Neuronal stem cell (in vitro differentiated cells): ENCODE measurements around the gene DGAT2.

ENCODE experiments used
- DNase-seq: peaks from one replicate; pipeline ENCODE4 v3.0.0-alpha.2; 2013; ENCODE audit warnings: low spot score
- H2AFZ ChIP-seq: one replicate; pipeline ENCODE4 v1.6.1; 2013; ENCODE audit warnings: mild to moderate bottlenecking, low read length, inconsistent platforms
- H2AK5ac ChIP-seq: 2 replicates; pipeline ENCODE4 v1.6.1; 2013; ENCODE audit warnings: low read depth, mild to moderate bottlenecking, inconsistent platforms, low read length, moderate library complexity, mixed read lengths
- H2BK120ac ChIP-seq: 2 replicates; pipeline ENCODE4 v1.6.1; 2013; ENCODE audit warnings: low read depth, mild to moderate bottlenecking, inconsistent platforms, low read length, moderate library complexity, mixed read lengths
- H2BK12ac ChIP-seq: one replicate; pipeline ENCODE4 v1.6.1; 2013; ENCODE audit warnings: low read length, inconsistent platforms
- H2BK15ac ChIP-seq: 2 replicates; pipeline ENCODE4 v1.6.1; 2013; ENCODE audit warnings: mild to moderate bottlenecking, low read length, inconsistent platforms, mixed read lengths
- H2BK5ac ChIP-seq: one replicate; pipeline ENCODE4 v1.6.1; 2013; ENCODE audit warnings: inconsistent platforms, mild to moderate bottlenecking, low read length, moderate library complexity
- H3K14ac ChIP-seq: one replicate; pipeline ENCODE4 v1.6.1; 2013; ENCODE audit warnings: low read length, inconsistent platforms
- H3K18ac ChIP-seq: 2 replicates; pipeline ENCODE4 v1.6.1; 2013; ENCODE audit warnings: low read length, inconsistent platforms
- H3K23ac ChIP-seq: 2 replicates; pipeline ENCODE4 v1.6.1; 2013; ENCODE audit warnings: low read depth, mild to moderate bottlenecking, mixed read lengths, low read length, inconsistent platforms; ENCODE audit not compliant: poor library complexity
- H3K27ac ChIP-seq: replicated peaks from 3 replicates; pipeline ENCODE4 v1.5.1; 2013; ENCODE audit warnings: low read length, inconsistent platforms
- H3K27me3 ChIP-seq, 3 experiments: 2 replicates each; pipeline ENCODE4 v1.6.1; 2013; ENCODE audit warnings: low read length in 3 of 3, mild to moderate bottlenecking in 2 of 3, inconsistent platforms in 1 of 3, low read depth in 1 of 3, mixed read lengths in 1 of 3, moderate library complexity in 1 of 3; ENCODE audit not compliant: control insufficient read depth in 3 of 3, insufficient read depth in 3 of 3
- H3K36me3 ChIP-seq, 2 donors: replicated peaks in 1 of 2; 2 replicates each; pipeline ENCODE4 v1.6.1; 2013; ENCODE audit warnings: low read length in 2 of 2; ENCODE audit not compliant: control insufficient read depth in 2 of 2, insufficient read depth in 2 of 2
- H3K4ac ChIP-seq: 2 replicates; pipeline ENCODE4 v1.6.1; 2013; ENCODE audit warnings: inconsistent platforms, mild to moderate bottlenecking, low read length, moderate library complexity
- H3K4me1 ChIP-seq, 2 donors: 1 replicate in 1 of 2; 2 replicates in 1 of 2; pipeline ENCODE4 v1.6.1; 2013; ENCODE audit warnings: low read length in 2 of 2, low read depth in 1 of 2; ENCODE audit not compliant: control insufficient read depth in 2 of 2, insufficient read depth in 1 of 2
- H3K4me2 ChIP-seq: one replicate; pipeline ENCODE4 v1.6.1; 2013; ENCODE audit warnings: mild to moderate bottlenecking, low read length, inconsistent platforms; ENCODE audit not compliant: insufficient read depth, poor library complexity, severe bottlenecking
- H3K4me3 ChIP-seq, 2 donors: 2 replicates each; pipeline ENCODE4 v1.5.1; 2013; ENCODE audit warnings: low read length in 2 of 2, mild to moderate bottlenecking in 2 of 2, inconsistent platforms in 1 of 2, moderate library complexity in 1 of 2
- H3K79me1 ChIP-seq: one replicate; pipeline ENCODE4 v1.6.1; 2013; ENCODE audit warnings: low read depth, mild to moderate bottlenecking, inconsistent platforms, low read length, moderate library complexity
- H3K9ac ChIP-seq: one replicate; pipeline ENCODE4 v1.6.1; 2013; ENCODE audit warnings: mild to moderate bottlenecking, low read depth, low read length, inconsistent platforms; ENCODE audit not compliant: poor library complexity
- H3K9me3 ChIP-seq, 2 donors: replicated peaks in 1 of 2; 2 replicates each; pipeline versions ENCODE3 to v1.6.1; 2013; ENCODE audit warnings: low read length in 2 of 2, mild to moderate bottlenecking in 2 of 2, inconsistent platforms in 1 of 2, low read depth in 1 of 2, mixed read lengths in 1 of 2, moderate library complexity in 1 of 2; ENCODE audit not compliant: control insufficient read depth in 2 of 2, insufficient read depth in 1 of 2
- H4K8ac ChIP-seq: one replicate; pipeline ENCODE4 v1.6.1; 2013; ENCODE audit warnings: low read depth, mild to moderate bottlenecking, inconsistent platforms, low read length, moderate library complexity
- H4K91ac ChIP-seq: one replicate; pipeline ENCODE4 v1.6.1; 2013; ENCODE audit warnings: low read length, low read depth, mild to moderate bottlenecking, inconsistent platforms; ENCODE audit not compliant: poor library complexity
- WGBS, 2 donors: extraction: QIAGEN DNeasy Blood & Tissue Kit; methylation state at CpG; one replicate each; pipeline ENCODE4 v1.1.7; 2013; ENCODE audit warnings: missing lambda C conversion rate in 2 of 2, mixed read lengths in 1 of 2; ENCODE audit not compliant: insufficient read length in 2 of 2, insufficient replicate concordance in 1 of 2; ENCODE audit errors: extremely low coverage in 2 of 2; 5-methylcytosine and 5-hydroxymethylcytosine counted together

Gene DGAT2

DNA sequence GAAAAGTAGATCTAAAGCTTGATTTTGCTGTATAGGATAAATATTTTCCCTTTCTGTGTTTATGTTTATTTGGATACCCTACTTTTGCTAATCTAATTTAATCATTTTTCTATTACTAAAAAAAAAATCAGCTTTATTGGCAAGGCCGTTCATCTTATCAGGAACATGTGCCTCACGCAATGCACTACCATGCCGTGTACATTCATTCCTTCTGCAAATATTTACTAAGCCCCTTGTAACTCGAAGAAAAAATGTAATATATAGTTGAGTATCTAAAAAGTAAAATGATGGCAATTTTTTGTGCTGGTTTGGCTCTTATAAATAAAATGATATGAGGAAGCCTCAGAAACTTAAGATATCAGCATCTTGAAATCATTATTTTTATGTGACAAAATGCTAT lies 55.4 kb downstream of the DGAT2 start:
- no peak overlapping the region for H3K4me3 ChIP-seq
- no peak for DNase-seq
- H3K14ac ChIP-seq, result no peak overlapping the region
- H3K27ac ChIP-seq, result no peak overlapping the region
- H3K4me1 ChIP-seq, result peaks cover 0 to 2% of the 10 kb centered on the region in 2 donors
- WGBS, 2 donors, result no CpG with 5 or more reads among the region's 4 CpGs
- no peak overlapping the region for H3K9ac ChIP-seq
- no peak overlapping the region for H2AFZ ChIP-seq
- no peak overlapping the region for H2BK5ac ChIP-seq
- H4K91ac ChIP-seq, result no peak overlapping the region
- no peak overlapping the region for H3K18ac ChIP-seq
- H4K8ac ChIP-seq, result no peak overlapping the region
- H3K36me3 ChIP-seq, result peaks cover 0 to 7% of the 10 kb centered on the region in 2 donors
- H2BK12ac ChIP-seq, result no peak overlapping the region
- H3K27me3 ChIP-seq, result no peaks in the 10 kb centered on the region
- no peak overlapping the region for H2AK5ac ChIP-seq
- H3K4ac ChIP-seq, result no peak overlapping the region
- no peaks in the 10 kb centered on the region for H3K9me3 ChIP-seq
- no peak overlapping the region for H2BK120ac ChIP-seq
- H3K79me1 ChIP-seq, result no peaks in the 10 kb centered on the region
- no peak overlapping the region for H3K23ac ChIP-seq
- no peak overlapping the region for H3K4me2 ChIP-seq
- H2BK15ac ChIP-seq, result no peak overlapping the region

- Histone ChIP-seq H3K4me3 (no peak overlapping the region), H4K8ac (no peak overlapping the region), H3K14ac (no peak overlapping the region), H3K4ac (no peak overlapping the region), H2BK12ac (no peak overlapping the region), H2AK5ac (no peak overlapping the region), H3K23ac (no peak overlapping the region), H3K4me1 (peaks cover 0 to 2% of the 10 kb centered on the region in 2 donors), H2AFZ (no peak overlapping the region), H3K9me3 (no peaks in the 10 kb centered on the region), H2BK5ac (no peak overlapping the region), H3K79me1 (no peaks in the 10 kb centered on the region), H4K91ac (no peak overlapping the region), H3K27me3 (no peaks in the 10 kb centered on the region), H2BK15ac (no peak overlapping the region), H3K36me3 (peaks cover 0 to 4% of the 10 kb centered on the region in 2 donors), H3K27ac (no peak overlapping the region), H3K9ac (no peak overlapping the region), H2BK120ac (no peak overlapping the region), H3K18ac (no peak overlapping the region), H3K4me2 (no peak overlapping the region)
- no CpG with 5 or more reads among the region's 4 CpGs for WGBS, 2 donors
- no peak for DNase-seq
Observed at GRCh38 chr11:75826461-75827230, 58.1 kb downstream of the DGAT2 start.

GRCh38 chr11:75827562-75827961 lies 59.0 kb downstream of the DGAT2 start:
- Histone ChIP-seq H2AK5ac (no peak overlapping the region), H3K27ac (no peak overlapping the region), H2BK120ac (no peak overlapping the region), H3K4me1 (peaks cover 0 to 2% of the 10 kb centered on the region in 2 donors), H3K9me3 (no peaks in the 10 kb centered on the region), H3K4ac (no peak overlapping the region), H3K18ac (no peak overlapping the region), H3K23ac (no peak overlapping the region), H3K4me2 (no peak overlapping the region), H4K8ac (no peak overlapping the region), H3K27me3 (no peaks in the 10 kb centered on the region), H3K14ac (no peak overlapping the region), H2BK15ac (no peak overlapping the region), H4K91ac (no peak overlapping the region), H3K79me1 (no peaks in the 10 kb centered on the region), H3K4me3 (no peak overlapping the region), H2BK5ac (no peak overlapping the region), H2AFZ (no peak overlapping the region), H3K9ac (no peak overlapping the region), H2BK12ac (no peak overlapping the region), H3K36me3 (peaks cover 0 to 4% of the 10 kb centered on the region in 2 donors)
- no CpG with 5 or more reads among the region's 5 CpGs for whole genome bisulfite sequencing, 2 donors
- DNase-seq, result no peak

DNA sequence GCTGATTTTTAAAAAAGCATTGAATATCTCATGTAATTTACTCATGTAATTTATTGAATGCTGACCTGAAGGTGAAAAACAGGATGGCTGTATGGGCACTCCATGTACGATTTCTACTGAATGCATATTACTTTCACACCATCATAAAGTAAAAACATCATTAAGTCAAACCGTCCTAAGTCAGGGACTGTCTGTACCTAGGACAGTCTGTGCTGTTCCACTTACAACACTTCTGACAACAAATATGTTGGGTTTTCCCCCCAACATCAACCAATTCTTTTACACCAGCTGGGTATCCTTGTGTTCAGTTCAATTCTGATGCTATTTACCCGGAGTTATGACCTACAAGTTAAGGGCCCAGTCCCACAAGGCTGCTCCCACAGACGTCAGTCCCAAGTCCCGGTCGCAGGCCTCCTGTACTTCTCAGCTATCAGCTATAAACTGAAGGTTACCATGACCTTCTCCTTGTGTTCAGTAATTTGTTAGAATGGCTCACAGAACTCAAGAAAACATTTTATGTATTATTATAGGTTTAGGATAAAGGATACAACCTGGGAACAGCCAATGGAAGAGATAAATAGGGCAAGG lies 63.4 kb downstream of the DGAT2 start:
- no peak overlapping the region for H3K9ac ChIP-seq
- H3K9me3 ChIP-seq, result no peaks in the 10 kb centered on the region
- no peak overlapping the region for H2BK5ac ChIP-seq
- no peaks in the 10 kb centered on the region for H3K27me3 ChIP-seq
- H3K18ac ChIP-seq, result no peak overlapping the region
- no peak overlapping the region for H2AK5ac ChIP-seq
- H2AFZ ChIP-seq, result no peak overlapping the region
- no peak overlapping the region for H3K4ac ChIP-seq
- no peaks in the 10 kb centered on the region for H3K36me3 ChIP-seq
- no peak overlapping the region for H2BK120ac ChIP-seq
- H3K27ac ChIP-seq, result no peak overlapping the region
- H3K14ac ChIP-seq, result no peak overlapping the region
- H3K23ac ChIP-seq, result no peak overlapping the region
- H2BK15ac ChIP-seq, result no peak overlapping the region
- no peak overlapping the region for H2BK12ac ChIP-seq
- no peaks in the 10 kb centered on the region for H3K79me1 ChIP-seq
- no peak overlapping the region for H4K91ac ChIP-seq
- no peaks in the 10 kb centered on the region for H3K4me1 ChIP-seq
- H3K4me2 ChIP-seq, result no peak overlapping the region
- no peak overlapping the region for H3K4me3 ChIP-seq
- no peak for DNase-seq
- no peak overlapping the region for H4K8ac ChIP-seq
- no CpG with 5 or more reads among the region's 6 CpGs for WGBS, 2 donors
